Activated CD4-positive, alpha-beta T cell treated with anti-CD3 and anti-CD28 coated beads, Interleukin-10, Interleukin-2, amounts not matched to agents 100 ng/mL and 50 ng/mL, durations not matched to agents 16 hours and 8 hours (primary cell): Measurements from ENCODE around the gene TLE1.
"Not testable (repeated sequence)": the region's sequence is repeated elsewhere in the genome, so short reads cannot be mapped to it uniquely, and the experiment has no call there.

Experiments
- DNase-seq: peaks from one replicate; pipeline ENCODE4 v3.0.0-alpha.2; 2020

The TLE1 gene

DNA sequence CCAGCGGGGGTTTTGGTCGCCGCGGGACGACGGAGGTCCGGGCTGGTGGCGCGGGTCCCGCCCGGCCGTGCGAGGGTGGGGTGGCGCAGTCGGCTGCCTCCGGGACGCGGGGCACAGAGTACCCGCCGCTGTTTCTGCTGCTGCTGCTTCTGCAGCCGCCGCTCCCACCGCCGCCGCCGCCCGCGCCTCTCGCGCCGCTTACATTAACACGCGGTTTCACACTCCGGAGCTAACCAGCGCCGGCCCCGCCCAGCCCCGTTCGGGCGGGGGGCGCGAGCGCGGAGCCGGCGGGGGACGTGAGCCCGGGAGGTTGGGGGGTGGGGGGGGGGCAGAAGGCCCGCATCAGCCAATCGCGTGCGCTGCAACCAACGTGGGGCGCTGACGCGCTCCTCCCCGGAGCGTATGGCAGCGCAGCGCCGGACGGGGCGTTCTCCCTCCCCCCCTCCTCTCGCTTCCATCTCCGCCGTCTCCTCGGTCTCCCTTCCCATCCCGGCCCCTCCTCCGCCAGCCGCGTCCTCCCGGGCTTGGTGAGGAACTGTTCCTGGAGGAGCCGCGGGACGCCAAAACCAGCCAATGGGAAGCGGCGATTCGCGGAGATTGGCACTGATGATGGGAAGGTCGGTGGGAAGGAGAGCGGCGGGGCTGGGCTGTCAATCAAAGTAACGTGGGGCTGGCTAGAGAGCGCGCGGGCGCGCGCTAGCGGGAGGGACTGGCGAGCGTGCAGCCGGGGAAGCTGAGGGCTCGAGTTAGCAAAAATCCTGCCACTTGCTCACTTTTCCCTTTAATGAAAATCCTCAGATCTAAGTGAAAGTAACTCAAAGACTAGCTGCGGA is at the start of gene TLE1:
Gene TLE1 (minus strand): TSS at position 205 of the 833 bp plus-strand sequence. CDS start 1,307 bp downstream, outside the sequence.
- DNase-seq: peak; percentile 78

DNA sequence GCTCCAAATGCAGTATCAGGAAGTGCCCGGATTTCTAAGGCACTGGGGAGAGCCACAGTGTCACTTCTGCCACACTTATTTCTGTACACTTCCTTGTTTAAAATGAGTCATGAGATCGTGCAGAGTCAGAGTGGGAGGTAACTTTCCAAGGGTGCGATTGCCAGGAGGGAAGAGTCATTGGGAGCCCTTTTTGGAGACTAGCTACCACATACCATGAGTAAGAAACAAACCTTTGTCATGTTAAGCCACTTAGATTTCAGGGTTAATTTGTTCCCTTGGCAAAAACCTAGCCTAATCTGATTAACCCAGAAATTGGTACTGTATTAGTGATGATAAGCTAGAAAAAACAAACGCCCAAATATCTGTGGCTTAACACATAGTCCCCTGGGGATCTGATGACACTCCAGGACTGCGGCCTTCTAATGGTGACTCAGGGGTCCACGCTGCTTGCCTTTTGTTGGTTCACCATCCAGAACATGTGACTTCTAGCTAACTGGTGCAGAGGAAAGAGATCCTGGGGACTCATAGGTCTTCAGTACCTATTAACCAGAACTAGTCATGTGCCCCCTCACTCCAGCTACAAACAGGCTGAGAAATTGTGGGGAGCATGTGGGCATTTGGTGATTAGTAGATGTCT is 48.6 kb upstream of the TLE1 start:
- no peak for DNase-seq

GRCh38 chr9:81730498-81730897 is 41.2 kb upstream of the TLE1 start:
- not testable (repeated sequence) for DNase-seq

DNA sequence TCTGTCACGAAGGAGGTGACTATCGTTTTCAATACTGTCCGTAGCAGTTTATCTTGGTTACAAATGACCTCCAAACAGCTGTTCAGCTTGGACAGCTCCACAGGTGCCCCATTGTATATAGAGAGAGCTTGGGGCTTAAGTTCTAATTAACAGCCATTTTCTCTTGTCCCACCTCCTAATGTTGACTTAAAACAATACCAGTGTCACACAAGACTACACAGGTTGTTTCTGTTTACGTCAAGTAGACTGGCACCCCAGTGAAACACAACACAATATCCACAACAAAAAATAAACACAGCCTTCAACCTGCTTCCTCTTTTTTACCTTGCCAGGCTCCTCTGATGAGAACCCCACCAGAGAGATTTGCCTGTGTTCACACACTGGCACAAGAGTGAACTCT is 39.8 kb upstream of the TLE1 start:
- no peak for DNase-seq

- DNase-seq: no peak
Observed at GRCh38 chr9:81724242-81724889, 35.0 kb upstream of the TLE1 start.

GRCh38 chr9:81722277-81722676 is 32.9 kb upstream of the TLE1 start:
- no peak for DNase-seq

- no peak for DNase-seq
Observed at GRCh38 chr9:81720450-81721086, 31.2 kb upstream of the TLE1 start.

DNA sequence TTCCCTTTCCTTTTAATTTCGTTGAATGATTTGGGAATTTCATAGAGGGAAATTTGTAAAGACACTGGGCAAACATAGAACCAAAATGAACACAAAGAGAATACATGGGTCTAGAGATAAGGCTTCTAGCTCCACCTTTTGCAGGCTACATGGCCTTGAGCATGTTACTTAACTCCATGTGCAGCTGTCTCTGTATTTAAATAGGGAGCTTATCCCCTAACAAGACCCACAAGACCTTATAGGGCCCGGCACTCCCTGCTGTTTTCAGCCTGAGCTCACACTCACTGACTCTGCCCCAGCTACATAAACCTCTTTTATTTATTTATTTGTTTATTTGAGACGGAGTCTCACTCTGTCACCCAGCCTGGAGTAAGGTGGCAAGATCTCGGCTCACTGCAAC is 30.6 kb upstream of the TLE1 start:
- DNase-seq: no peak

DNA sequence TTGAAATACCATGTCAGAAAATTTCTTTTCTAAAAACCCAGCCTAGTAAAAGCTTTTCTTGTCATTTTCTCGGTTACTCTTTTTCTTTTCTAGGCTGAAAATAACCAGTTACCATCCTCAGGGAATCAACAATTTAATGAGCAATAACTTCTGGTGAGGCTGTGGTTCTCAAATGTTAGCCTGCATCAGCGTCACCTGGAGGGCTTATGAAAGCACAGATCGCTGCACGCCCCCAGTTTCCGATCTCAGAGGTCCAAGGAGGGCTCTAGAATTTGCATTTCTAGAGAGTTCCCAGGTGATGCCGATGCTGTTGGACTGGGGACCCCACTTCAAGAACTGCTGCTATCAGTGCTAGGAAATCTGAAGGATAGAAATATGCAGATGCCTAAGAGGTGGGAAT is 28.9 kb upstream of the TLE1 start:
- DNase-seq: no peak

- no peak for DNase-seq
Observed at GRCh38 chr9:81717747-81718077, 28.4 kb upstream of the TLE1 start.

DNA sequence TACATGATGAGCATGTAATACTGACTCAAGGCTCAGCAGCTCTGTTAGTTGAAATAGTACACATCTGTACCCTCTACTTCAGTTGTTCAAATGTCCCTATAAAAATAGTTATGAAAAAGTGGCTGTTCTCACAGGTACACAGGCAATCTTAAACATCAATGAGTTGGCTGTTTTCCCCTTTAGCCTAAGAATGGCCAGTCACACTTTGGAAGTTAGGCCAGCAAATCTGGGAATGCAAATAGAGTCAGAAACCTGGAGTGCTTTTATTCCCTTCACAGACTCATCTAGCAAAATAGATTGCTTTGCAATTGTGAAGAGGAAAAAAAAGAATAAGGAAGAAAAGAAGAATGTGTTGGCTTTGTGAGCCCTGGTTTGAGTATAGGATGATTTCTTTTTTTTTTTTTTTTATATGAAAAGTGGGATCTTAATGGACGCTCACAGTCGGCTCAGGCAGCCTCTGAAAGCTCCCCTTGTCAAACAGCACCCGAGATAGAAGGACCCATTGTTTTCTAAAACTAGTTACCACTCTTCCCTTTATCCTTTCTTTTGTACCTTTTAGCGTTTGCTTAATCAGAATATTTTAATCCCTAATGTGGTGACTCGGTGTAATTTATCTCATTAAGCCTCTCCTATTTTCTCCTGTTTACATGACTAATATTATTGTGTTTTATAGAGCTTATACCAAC is 27.9 kb upstream of the TLE1 start:
- no peak for DNase-seq

DNA sequence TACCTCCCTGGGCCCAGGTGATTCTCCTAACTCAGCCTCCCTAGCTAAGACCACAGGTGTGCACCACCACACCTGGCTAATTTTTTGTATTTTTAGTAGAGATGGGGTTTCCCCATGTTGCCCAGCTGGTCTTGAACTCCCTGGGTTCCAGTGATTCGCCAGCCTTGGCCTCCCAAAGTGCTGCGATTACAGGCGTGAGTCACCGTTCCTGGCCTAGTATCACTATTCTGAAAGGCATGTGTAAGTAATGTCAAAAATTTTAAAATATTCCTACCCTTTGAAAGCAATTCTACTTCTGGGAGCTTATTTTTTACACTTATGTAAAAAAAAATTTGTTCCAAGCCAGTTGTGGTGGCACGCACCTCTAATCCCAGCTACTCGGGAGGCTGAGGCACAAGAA is 27.1 kb upstream of the TLE1 start:
- no peak for DNase-seq

GRCh38 chr9:81705578-81705977 is 16.2 kb upstream of the TLE1 start:
- no peak for DNase-seq

- DNase-seq: no peak
Observed at GRCh38 chr9:81694541-81694940, 5.2 kb upstream of the TLE1 start.

GRCh38 chr9:81693671-81694378 is 4.5 kb upstream of the TLE1 start:
- no peak for DNase-seq

GRCh38 chr9:81690251-81690851 is 1.0 kb upstream of the TLE1 start:
- no peak for DNase-seq

- not testable (repeated sequence) for DNase-seq
Observed at GRCh38 chr9:81689093-81689342, 329 bp downstream of the TLE1 start.

DNA sequence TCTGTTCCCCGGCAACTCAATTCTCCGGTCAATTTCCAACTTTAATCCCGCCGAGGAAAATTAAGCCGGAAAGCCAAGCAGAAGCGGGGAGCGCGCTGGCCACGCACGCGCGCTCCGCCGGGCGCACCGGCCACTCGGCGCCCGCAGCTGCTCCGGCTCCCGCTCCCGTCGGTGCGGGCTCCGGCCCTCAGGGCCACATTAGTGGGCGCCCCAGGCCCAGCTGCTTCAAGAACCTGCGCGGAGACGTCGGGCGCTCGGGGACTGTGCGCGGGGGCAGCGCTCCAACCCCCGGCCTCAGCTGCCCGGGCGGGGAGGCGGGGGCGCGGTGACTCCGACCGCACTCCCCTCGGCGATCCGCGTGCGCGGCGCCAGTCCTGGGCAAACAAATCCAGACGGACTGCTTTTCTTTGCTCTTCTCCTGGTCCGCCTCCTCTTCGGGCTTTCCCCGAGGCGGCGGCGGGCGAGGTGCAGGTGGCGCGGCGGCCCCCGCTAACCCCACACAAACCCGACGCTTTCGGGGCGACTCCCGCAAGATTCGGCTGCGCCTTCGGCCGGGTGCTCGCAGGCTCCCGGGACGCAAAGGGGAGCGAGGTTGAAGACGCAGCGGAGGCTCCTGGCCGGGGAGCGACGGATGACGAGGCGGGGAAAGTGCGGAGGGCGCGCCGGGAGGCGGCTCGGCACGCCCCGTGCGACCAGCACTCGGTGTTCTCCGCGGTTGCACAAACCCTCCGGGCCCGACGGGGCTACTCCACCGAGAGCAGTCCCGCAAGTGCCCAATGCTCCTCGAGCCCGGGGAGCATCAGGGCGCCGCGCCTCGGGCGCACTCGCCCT is 870 bp downstream of the TLE1 start:
- DNase-seq: peak; percentile 12

- DNase-seq: no peak
Observed at GRCh38 chr9:81687521-81688261, 1.7 kb downstream of the TLE1 start.
